ENCODE results near the gene SLC35F3.

GRCh38 chr1:234230414-234230862 is 326.0 kb downstream of the SLC35F3 start:
- TF ChIP-seq CTCF (conservative IDR thresholded peaks at IDR 0.05; ENCODE audit: low read depth in 2 of 2) (no peak), EZH2phosphoT487 (IDR thresholded peaks at IDR 0.05; ENCODE audit: unreplicated experiment) (no peak), ZNF114 (CRISPR knock-in tag; IDR thresholded peaks at IDR 0.05) (no peak), POLR2AphosphoS5 (IDR thresholded peaks at IDR 0.05; ENCODE audit: low read depth) (no peak), EZH2 (IDR thresholded peaks at IDR 0.05; ENCODE audit: low read depth, unreplicated experiment) (no peak), REST (IDR thresholded peaks at IDR 0.05; ENCODE audit: unreplicated experiment) (no peak), JUNB (IDR thresholded peaks at IDR 0.05; ENCODE audit: unreplicated experiment) (no peak), ETS1 (IDR thresholded peaks at IDR 0.05) (no peak), CREB1 (CRISPR knock-in tag; IDR thresholded peaks at IDR 0.05; ENCODE audit: low read depth) (no peak)
